LNCaP clone FGC (cell line): Measurements from ENCODE around the gene SSBP4.

Source experiments
- DNase-seq: peaks from one replicate; pipeline ENCODE4 v3.0.0-alpha.2; 2011; ENCODE audit warnings: low read depth
- H3K4me3 ChIP-seq: 2 replicates; pipeline ENCODE4 v1.5.1; 2011; ENCODE audit warnings: mild to moderate bottlenecking, low read depth, low read length, control low read depth
- TF ChIP-seq, protein P1 (sequence below): IDR thresholded peaks from 2 replicates; pipeline ENCODE4 v1.5.1; 2012; ENCODE audit warnings: mild to moderate bottlenecking; ENCODE audit not compliant: control insufficient read depth, insufficient read depth; ENCODE audit errors: extremely low read depth

Gene SSBP4

GRCh38 chr19:18427743-18428113 lies 8.5 kb downstream of the SSBP4 start:
- no peak for DNase-seq
- TF ChIP-seq, protein P1, sequence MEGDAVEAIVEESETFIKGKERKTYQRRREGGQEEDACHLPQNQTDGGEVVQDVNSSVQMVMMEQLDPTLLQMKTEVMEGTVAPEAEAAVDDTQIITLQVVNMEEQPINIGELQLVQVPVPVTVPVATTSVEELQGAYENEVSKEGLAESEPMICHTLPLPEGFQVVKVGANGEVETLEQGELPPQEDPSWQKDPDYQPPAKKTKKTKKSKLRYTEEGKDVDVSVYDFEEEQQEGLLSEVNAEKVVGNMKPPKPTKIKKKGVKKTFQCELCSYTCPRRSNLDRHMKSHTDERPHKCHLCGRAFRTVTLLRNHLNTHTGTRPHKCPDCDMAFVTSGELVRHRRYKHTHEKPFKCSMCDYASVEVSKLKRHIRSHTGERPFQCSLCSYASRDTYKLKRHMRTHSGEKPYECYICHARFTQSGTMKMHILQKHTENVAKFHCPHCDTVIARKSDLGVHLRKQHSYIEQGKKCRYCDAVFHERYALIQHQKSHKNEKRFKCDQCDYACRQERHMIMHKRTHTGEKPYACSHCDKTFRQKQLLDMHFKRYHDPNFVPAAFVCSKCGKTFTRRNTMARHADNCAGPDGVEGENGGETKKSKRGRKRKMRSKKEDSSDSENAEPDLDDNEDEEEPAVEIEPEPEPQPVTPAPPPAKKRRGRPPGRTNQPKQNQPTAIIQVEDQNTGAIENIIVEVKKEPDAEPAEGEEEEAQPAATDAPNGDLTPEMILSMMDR = no peak

DNA sequence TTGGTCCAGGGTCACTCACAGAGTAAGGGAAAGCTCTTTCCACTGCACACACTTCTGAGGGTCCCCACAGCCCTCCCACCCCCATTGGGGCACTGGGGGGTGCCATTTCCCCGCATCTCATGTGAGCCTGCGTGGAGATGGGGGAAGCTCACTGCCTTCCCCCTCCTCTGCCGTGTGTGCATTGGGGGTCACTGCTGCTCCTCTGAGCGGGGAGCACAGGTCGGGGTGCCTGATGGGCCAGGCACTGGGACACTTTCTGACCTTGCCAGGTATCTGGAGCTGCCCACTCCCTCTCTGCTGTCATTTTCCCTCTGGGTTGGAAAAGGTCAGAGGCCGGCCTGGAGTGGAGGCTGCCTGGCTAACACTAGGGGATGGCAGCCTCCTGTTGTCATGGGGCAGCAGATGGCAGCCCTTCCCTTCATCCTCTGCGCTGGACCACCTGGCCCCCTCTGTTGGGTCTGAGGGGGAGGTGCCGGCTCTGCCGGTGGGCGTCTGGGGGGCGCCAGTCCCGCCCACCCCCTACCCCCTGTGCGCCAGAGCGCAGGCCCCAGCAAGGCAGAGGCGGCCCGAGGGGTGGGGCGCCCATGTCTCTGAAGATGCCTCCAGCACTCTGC lies 9.1 kb downstream of the SSBP4 start:
- H3K4me3 ChIP-seq = no peak overlapping the region
- TF ChIP-seq, protein P1 = no peak
- DNase-seq = no peak

More at GRCh38 chr19:18427743-18428113, 8.5 kb downstream of the SSBP4 start:
- H3K4me3 ChIP-seq = no peak overlapping the region

GRCh38 chr19:18428787-18429674 lies 9.8 kb downstream of the SSBP4 start:
- no peak for DNase-seq
- TF ChIP-seq, protein P1 = no peak
- H3K4me3 ChIP-seq = no peak overlapping the region

DNA sequence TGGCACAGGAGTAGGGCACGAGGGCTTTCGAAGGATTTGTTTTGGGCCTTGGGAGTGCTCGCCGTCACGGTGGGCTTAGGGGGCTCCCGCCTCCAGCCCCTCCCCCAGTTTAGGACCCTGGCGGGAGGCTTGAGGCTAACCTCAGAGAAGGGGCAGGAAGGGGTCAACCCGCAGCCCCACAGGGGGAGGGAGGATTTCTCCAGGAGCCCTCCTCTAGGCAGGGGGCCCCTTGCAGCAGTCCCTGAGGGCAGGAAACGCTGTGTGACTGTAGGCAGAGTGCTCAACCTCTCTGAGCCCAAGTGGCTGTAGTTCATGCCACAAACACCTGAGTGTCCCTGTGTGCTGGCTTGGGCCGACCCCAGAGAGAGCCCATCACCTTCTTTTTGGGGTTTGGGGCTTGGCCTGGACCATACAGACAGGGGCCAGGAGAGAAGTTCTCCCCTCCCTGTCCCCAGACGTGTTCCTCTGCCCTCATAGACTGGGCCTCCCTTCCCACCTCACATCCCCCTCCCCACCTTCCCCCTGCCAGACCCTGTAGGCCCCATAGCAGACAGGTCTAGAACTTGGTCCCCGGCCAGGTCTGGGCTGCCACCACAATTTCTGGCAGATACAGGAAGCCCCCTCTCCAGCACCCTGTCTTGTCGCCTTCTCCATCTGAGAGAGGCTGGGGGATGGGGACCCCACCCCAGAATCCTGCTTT lies 10.7 kb downstream of the SSBP4 start:
- no peak overlapping the region for H3K4me3 ChIP-seq
- TF ChIP-seq, protein P1 = no peak
- no peak for DNase-seq

DNA sequence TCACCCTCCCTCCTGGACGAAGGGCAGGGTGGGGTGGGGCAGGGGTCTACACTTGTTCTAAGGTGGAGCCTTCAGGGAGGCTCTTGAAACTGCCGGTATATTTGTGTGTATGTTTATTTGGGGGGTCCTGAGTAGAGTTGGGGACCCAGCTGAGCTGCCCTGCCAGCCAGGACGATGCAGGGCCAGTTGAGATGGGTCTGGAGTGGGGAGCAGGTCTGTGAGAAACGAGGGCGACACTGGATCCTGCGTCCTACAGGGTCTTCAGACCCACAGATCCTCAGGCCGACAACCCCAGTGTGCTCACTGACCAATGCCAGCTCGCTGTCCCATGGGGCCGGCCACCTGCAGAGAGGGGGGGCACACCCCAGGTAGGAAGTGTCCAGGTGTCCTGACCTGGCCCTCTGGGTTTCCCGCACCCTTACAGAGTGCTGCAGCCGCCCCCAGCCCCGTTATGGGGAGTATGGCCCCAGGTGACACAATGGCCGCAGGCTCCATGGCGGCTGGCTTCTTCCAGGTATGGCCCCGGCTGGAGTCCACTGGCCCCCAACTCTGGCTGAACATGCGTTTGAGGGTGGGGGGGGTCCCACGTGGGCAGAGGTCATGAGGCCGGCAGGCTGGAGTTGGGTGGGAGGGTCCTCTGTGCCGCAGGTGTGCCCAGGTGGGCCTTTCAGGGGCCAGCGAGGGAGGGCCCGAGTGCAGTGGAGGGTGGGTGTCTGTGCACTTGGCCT lies 11.4 kb downstream of the SSBP4 start:
- H3K4me3 ChIP-seq = no peak overlapping the region
- TF ChIP-seq, protein P1 = no peak
- DNase-seq = no peak

DNA sequence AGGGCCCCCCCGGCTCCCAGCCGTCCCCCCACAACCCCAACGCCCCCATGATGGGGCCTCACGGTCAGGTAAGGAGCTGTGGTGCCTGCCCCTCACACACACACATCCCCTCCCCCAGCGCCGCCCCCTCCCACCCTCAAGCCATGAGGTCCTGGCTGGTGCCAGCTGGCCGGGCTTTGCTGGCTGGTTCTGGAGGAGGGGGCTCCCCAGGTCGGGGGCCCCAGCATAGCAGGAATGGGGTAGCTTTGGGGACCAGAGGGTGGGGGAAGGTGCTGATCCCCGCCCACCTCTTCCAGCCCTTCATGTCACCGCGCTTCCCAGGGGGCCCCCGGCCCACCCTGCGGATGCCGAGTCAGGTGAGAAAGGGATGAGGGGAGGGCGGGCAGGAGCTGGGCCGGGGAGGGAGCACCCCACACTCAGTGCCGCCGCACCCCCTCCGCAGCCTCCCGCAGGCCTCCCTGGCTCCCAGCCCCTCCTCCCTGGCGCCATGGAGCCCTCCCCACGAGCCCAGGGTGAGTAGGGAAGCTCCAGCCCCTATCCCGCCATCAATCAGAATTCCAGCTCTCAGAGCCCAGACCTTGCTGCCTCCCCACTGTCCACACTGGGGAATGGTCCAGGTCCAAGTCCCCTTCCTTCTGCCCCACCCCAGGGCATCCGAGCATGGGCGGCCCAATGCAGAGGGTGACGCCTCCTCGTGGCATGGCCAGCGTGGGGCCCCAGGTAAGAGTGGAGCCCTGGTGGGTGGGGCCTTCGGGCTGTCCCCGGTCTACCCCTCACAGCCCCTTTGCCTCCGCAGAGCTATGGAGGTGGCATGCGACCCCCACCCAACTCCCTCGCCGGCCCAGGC lies 12.4 kb downstream of the SSBP4 start:
- no peak overlapping the region for H3K4me3 ChIP-seq
- no peak for DNase-seq
- TF ChIP-seq, protein P1 = no peak
